CD8-positive, alpha-beta memory T cell (primary cell): ENCODE measurements around the gene DNAJC8. TPM values are rescaled to one million over a fixed set of nuclear protein-coding genes. Genes with fewer than 3 reads are reported as not detected.

Experiments
- CTCF ChIA-PET: fragments of 350-600 bp; sonication (Branson Sonifier 250); formaldehyde crosslinking; loops from one replicate; lab custom pipeline; 2021; ENCODE audit warnings: antibody characterized with exemption; lab: Charles Lee
- POLR2A ChIA-PET: fragments of 350-600 bp; sonication (Branson Sonifier 250); formaldehyde crosslinking; loops from one replicate; lab custom pipeline; 2021; ENCODE audit warnings: antibody characterized with exemption; lab: Charles Lee
- DNase-seq, 5 donors: peaks; one replicate each; pipeline versions ENCODE4 v3.0.0 to v3.0.0-alpha.2; 2020 to 2022; ENCODE audit warnings: mixed read lengths in 1 of 5
- H3K27ac ChIP-seq: one replicate; pipeline ENCODE4 v1.7.0; 2013; ENCODE audit warnings: low read depth, mild to moderate bottlenecking, low read length, moderate library complexity
- H3K27me3 ChIP-seq: 2 replicates; pipeline ENCODE4 v1.7.0; 2013; ENCODE audit warnings: low read length, mild to moderate bottlenecking; ENCODE audit not compliant: insufficient read depth, poor library complexity, severe bottlenecking
- H3K36me3 ChIP-seq: 2 replicates; pipeline ENCODE4 v1.7.0; 2013; ENCODE audit warnings: mild to moderate bottlenecking, low read length, moderate library complexity; ENCODE audit not compliant: insufficient read depth
- H3K4me1 ChIP-seq: 2 replicates; pipeline ENCODE4 v1.7.0; 2013; ENCODE audit warnings: mild to moderate bottlenecking, low read length, moderate library complexity; ENCODE audit not compliant: insufficient read depth
- H3K4me3 ChIP-seq: 2 replicates; pipeline ENCODE4 v1.7.0; 2013; ENCODE audit warnings: mild to moderate bottlenecking, low read length
- H3K9me3 ChIP-seq: 2 replicates; pipeline ENCODE4 v1.7.0; 2013; ENCODE audit warnings: mild to moderate bottlenecking, low read length
- H3K27ac Mint-ChIP-seq, 8 donors: one replicate each; pipeline ENCODE4 v1.8.0; 2020 to 2021; ENCODE audit warnings: mixed read lengths in 8 of 8, mild to moderate bottlenecking in 6 of 8, inconsistent platforms in 3 of 8, moderate library complexity in 3 of 8
- H3K27me3 Mint-ChIP-seq, 2 donors: one replicate each; pipeline ENCODE4 v1.8.0; 2020 to 2021; ENCODE audit warnings: mixed read lengths in 2 of 2, mild to moderate bottlenecking in 1 of 2, moderate library complexity in 1 of 2
- H3K36me3 Mint-ChIP-seq, 3 donors: one replicate each; pipeline ENCODE4 v1.8.0; 2020 to 2021; ENCODE audit warnings: mixed read lengths in 3 of 3, inconsistent platforms in 1 of 3, mild to moderate bottlenecking in 1 of 3
- H3K4me1 Mint-ChIP-seq, 3 donors: one replicate each; pipeline ENCODE4 v1.8.0; 2020 to 2021; ENCODE audit warnings: mixed read lengths in 3 of 3, inconsistent platforms in 1 of 3, mild to moderate bottlenecking in 1 of 3
- H3K4me3 Mint-ChIP-seq, 7 donors: one replicate each; pipeline ENCODE4 v1.8.0; 2020 to 2021; ENCODE audit warnings: mixed read lengths in 7 of 7, mild to moderate bottlenecking in 6 of 7, moderate library complexity in 4 of 7, inconsistent platforms in 2 of 7
- H3K9me3 Mint-ChIP-seq, 5 donors: one replicate each; pipeline ENCODE4 v1.8.0; 2020 to 2022; ENCODE audit warnings: mixed read lengths in 5 of 5, mild to moderate bottlenecking in 3 of 5, moderate library complexity in 2 of 5, inconsistent platforms in 1 of 5
- polyA plus RNA-seq: library from polyadenylated mRNA; unstranded; fragments of 300-500 nt; fragmentation: Illumina TruSeq; gene quantifications from one replicate; pipeline ENCODE4 v1.2.3, GENCODE V29; 2021
- total RNA-seq, 2 experiments: library from RNA; stranded (reverse); gene quantifications; one replicate each; pipeline ENCODE4 v1.2.3, GENCODE V29; 2021

The DNAJC8 gene
- total and polyA plus RNA-seq, 3 experiments from 2014 or later: 98.4 to 172 (median 104) TPM

GRCh38 chr1:28229089-28229488, 3.7 kb downstream of the DNAJC8 start:
- Histone ChIP-seq H3K27ac (no peak overlapping the region), H3K27me3 (no peaks in the 10 kb centered on the region), H3K36me3 (peaks cover 27% of the 10 kb centered on the region), H3K4me1 (peaks cover 24% of the 10 kb centered on the region), H3K4me3 (no peak overlapping the region), H3K9me3 (no peaks in the 10 kb centered on the region)
- no peak for DNase-seq
- Mint-ChIP-seq H3K27me3 (no peaks in the 10 kb centered on the region), H3K9me3 (no peaks in the 10 kb centered on the region), H3K4me1 (peaks cover 26 to 55% (median 50%) of the 10 kb centered on the region in 3 donors), H3K36me3 (peaks cover 10 to 62% (median 11%) of the 10 kb centered on the region in 3 donors), H3K4me3 (no peak overlapping the region), H3K27ac (no peak overlapping the region)
- CTCF ChIA-PET: no interaction called here
- POLR2A ChIA-PET: no interaction called here

- Mint-ChIP-seq H3K4me3 (no peak overlapping the region), H3K27me3 (no peaks in the 10 kb centered on the region), H3K9me3 (no peaks in the 10 kb centered on the region), H3K36me3 (peaks cover 0 to 62% (median 4%) of the 10 kb centered on the region in 3 donors), H3K27ac (no peak overlapping the region), H3K4me1 (peaks cover 7 to 12% (median 11%) of the 10 kb centered on the region in 3 donors)
- H3K9me3 ChIP-seq: no peaks in the 10 kb centered on the region
- POLR2A ChIA-PET: no interaction called here
- CTCF ChIA-PET: interaction anchor here (0.8 to 2.1 kb wide), 3 partner anchors 35 to 122 kb away, joined by 3 to 10 read pairs (median 4); no protein-coding TSS in a partner anchor
- no peak overlapping the region for H3K27ac ChIP-seq
- H3K36me3 ChIP-seq: peaks cover 21% of the 10 kb centered on the region
- no peaks in the 10 kb centered on the region for H3K4me1 ChIP-seq
- no peaks in the 10 kb centered on the region for H3K27me3 ChIP-seq
- DNase-seq: no peak
- no peak overlapping the region for H3K4me3 ChIP-seq
Observed at GRCh38 chr1:28213315-28213714, 19.5 kb downstream of the DNAJC8 start.

GRCh38 chr1:28209700-28210099, 23.1 kb downstream of the DNAJC8 start:
- Histone ChIP-seq H3K4me3 (no peak overlapping the region), H3K27me3 (no peaks in the 10 kb centered on the region), H3K36me3 (peaks cover 33% of the 10 kb centered on the region), H3K9me3 (no peaks in the 10 kb centered on the region), H3K27ac (no peak overlapping the region), H3K4me1 (no peaks in the 10 kb centered on the region)
- CTCF ChIA-PET: interaction anchor here (0.8 to 7.4 kb wide), 7 partner anchors 8 to 134 kb away, joined by 3 to 49 read pairs (median 3); no protein-coding TSS in a partner anchor
- peaks cover 8 to 13% (median 12%) of the 10 kb centered on the region in 3 donors for H3K4me1 Mint-ChIP-seq
- no peaks in the 10 kb centered on the region for H3K27me3 Mint-ChIP-seq
- DNase-seq: no peak
- no peak overlapping the region for H3K27ac Mint-ChIP-seq
- POLR2A ChIA-PET: no interaction called here
- no peak overlapping the region for H3K4me3 Mint-ChIP-seq
- peaks cover 0 to 59% (median 10%) of the 10 kb centered on the region in 3 donors for H3K36me3 Mint-ChIP-seq
- no peaks in the 10 kb centered on the region for H3K9me3 Mint-ChIP-seq

DNA sequence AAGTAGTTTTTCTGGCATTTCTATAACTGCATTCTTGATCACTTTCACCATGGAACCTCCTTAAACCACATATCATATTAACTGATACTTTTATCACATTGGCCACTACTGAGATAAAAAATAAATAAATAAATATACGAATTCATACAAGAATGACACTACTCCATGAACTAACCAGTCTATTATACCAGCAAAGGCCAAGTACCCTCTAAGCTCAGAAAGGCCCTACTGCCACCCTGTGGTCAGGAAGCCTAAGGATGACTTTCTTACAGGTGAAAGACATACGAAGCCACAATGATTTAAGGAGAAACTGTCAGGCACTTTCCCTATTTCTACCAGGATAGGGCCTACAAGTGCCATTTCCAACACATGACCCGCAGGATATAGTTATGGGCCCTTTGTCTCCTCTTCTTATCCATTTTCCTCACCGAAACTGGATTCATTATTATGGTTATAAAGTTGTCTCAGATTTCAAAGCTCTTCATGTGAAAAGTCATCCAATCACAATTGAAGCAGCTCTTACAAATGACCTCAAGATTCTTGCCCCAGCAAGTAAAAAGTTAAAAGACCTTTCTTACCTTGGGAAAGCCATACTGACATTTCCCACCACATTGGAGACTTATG, 23.9 kb downstream of the DNAJC8 start:
- H3K27ac Mint-ChIP-seq: peak overlapping the region in 4 of 8 donors; percentile 1 to 80 (median 19)
- Histone ChIP-seq H3K9me3 (no peaks in the 10 kb centered on the region), H3K27me3 (no peaks in the 10 kb centered on the region), H3K36me3 (peaks cover 41% of the 10 kb centered on the region), H3K27ac (no peak overlapping the region), H3K4me1 (no peaks in the 10 kb centered on the region), H3K4me3 (no peak overlapping the region)
- ChIA-PET CTCF (interaction anchor here (0.8 to 7.4 kb wide), 8 partner anchors 9 to 133 kb away, joined by 3 to 49 read pairs (median 4); partner anchors contain the start of gene EYA3), POLR2A (interaction anchor here (1.0 to 1.2 kb wide), 2 partner anchors 40 to 121 kb away, joined by 3 to 8 read pairs; partner anchors contain the start of gene EYA3)
- H3K4me1 Mint-ChIP-seq: peaks cover 8 to 13% (median 12%) of the 10 kb centered on the region in 3 donors
- peaks cover under 1 to 62% (median 13%) of the 10 kb centered on the region in 3 donors for H3K36me3 Mint-ChIP-seq
- no peak overlapping the region for H3K4me3 Mint-ChIP-seq
- no peaks in the 10 kb centered on the region for H3K27me3 Mint-ChIP-seq
- H3K9me3 Mint-ChIP-seq: no peaks in the 10 kb centered on the region
- peak; percentile 36 to 76 (median 50) for DNase-seq

- CTCF ChIA-PET: interaction anchor here (7.4 kb wide), 1 partner anchor 114 kb away, joined by 49 read pairs; no protein-coding TSS in a partner anchor
- H3K4me1 ChIP-seq: peaks cover 6% of the 10 kb centered on the region
- H3K36me3 ChIP-seq: peaks cover 53% of the 10 kb centered on the region
- Mint-ChIP-seq H3K27ac (peak overlapping the region in 1 of 8 donors; percentile 24), H3K4me1 (peaks cover 25 to 26% (median 25%) of the 10 kb centered on the region in 3 donors), H3K27me3 (no peaks in the 10 kb centered on the region), H3K36me3 (peaks cover 20 to 68% (median 27%) of the 10 kb centered on the region in 3 donors), H3K9me3 (peaks cover 0 to under 1% (median 0%) of the 10 kb centered on the region in 5 donors), H3K4me3 (no peak overlapping the region)
- H3K4me3 ChIP-seq: no peak overlapping the region
- DNase-seq: no peak
- no peaks in the 10 kb centered on the region for H3K9me3 ChIP-seq
- H3K27me3 ChIP-seq: no peaks in the 10 kb centered on the region
- no peak overlapping the region for H3K27ac ChIP-seq
- POLR2A ChIA-PET: no interaction called here
Observed at GRCh38 chr1:28205243-28205642, 27.6 kb downstream of the DNAJC8 start.

DNA sequence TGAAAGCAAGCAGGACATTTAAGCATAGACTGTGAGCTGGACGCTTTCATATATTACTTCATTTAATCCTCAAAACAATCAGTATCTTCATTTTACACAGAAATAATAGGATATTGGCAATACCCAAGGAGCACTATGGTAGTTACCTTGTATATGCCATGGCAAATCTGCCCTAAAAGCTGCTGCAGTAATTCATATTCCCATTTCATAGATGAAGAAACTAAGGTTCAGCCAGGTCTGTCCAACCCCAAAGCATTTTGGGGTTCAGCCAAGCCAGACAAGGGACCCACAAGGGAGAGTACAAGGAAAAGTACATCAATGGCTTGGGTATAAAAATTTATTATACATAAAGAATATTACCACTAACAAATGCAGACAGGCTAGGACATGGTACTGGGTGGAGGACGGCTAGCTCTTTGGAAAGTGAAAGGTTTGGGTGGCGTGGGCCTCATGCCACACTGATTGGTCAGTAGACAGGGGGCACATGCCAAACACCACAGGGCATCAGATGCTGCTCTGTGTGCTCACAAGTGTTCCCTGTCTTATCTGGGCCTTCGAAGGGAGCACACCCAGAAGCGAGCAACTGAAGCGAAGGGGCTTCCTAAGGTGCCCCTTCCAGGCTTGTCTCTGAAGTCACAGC, 32.5 kb downstream of the DNAJC8 start:
- peaks cover 4 to 27% (median 20%) of the 10 kb centered on the region in 5 donors for H3K9me3 Mint-ChIP-seq
- peak overlapping the region; percentile 10 to 83 (median 47) for H3K4me3 Mint-ChIP-seq
- H3K27me3 Mint-ChIP-seq: peaks cover 0 to 1% of the 10 kb centered on the region in 2 donors
- no peak overlapping the region for H3K27ac ChIP-seq
- peaks cover 28 to 73% (median 51%) of the 10 kb centered on the region in 3 donors for H3K36me3 Mint-ChIP-seq
- no peaks in the 10 kb centered on the region for H3K27me3 ChIP-seq
- H3K4me1 Mint-ChIP-seq: peaks cover 40 to 47% (median 47%) of the 10 kb centered on the region in 3 donors
- peak overlapping the region; percentile 56 to 92 (median 82) for H3K27ac Mint-ChIP-seq
- H3K36me3 ChIP-seq: peaks cover 44% of the 10 kb centered on the region
- POLR2A ChIA-PET: no interaction called here
- H3K4me3 ChIP-seq: no peak overlapping the region
- DNase-seq: no peak
- CTCF ChIA-PET: no interaction called here
- peaks cover 12% of the 10 kb centered on the region for H3K9me3 ChIP-seq
- peaks cover 43% of the 10 kb centered on the region for H3K4me1 ChIP-seq

- Histone ChIP-seq H3K4me3 (peak overlapping the region; percentile 62), H3K4me1 (peaks cover 47% of the 10 kb centered on the region), H3K9me3 (peaks cover 12% of the 10 kb centered on the region), H3K36me3 (peaks cover 37% of the 10 kb centered on the region), H3K27me3 (no peaks in the 10 kb centered on the region), H3K27ac (peak overlapping the region; percentile 38)
- peak overlapping the region; percentile 40 to 83 (median 74) for H3K4me3 Mint-ChIP-seq
- ChIA-PET POLR2A (interaction anchor here (0.6 to 1.0 kb wide), 4 partner anchors 67 to 575 kb away, joined by 3 to 8 read pairs (median 3); partner anchors contain the start of gene EYA3), CTCF (no interaction called here)
- H3K9me3 Mint-ChIP-seq: peaks cover 4 to 27% (median 20%) of the 10 kb centered on the region in 5 donors
- peaks cover 0 to 2% of the 10 kb centered on the region in 2 donors for H3K27me3 Mint-ChIP-seq
- peak; percentile 58 to 83 (median 68) for DNase-seq
- peaks cover 28 to 66% (median 51%) of the 10 kb centered on the region in 3 donors for H3K36me3 Mint-ChIP-seq
- H3K27ac Mint-ChIP-seq: peak overlapping the region; percentile 59 to 96 (median 90)
- H3K4me1 Mint-ChIP-seq: peaks cover 46 to 51% (median 50%) of the 10 kb centered on the region in 3 donors
Observed at GRCh38 chr1:28199328-28200233, 33.2 kb downstream of the DNAJC8 start.
